ENCODE data around the gene GALNT17. TPM values are rescaled to one million over a fixed set of nuclear protein-coding genes. Genes with fewer than 3 reads are reported as not detected.

GALNT17 gene
- total and polyA plus RNA-seq, 2 experiments from 2014 or later = 11.1 to 65.6 TPM

DNA sequence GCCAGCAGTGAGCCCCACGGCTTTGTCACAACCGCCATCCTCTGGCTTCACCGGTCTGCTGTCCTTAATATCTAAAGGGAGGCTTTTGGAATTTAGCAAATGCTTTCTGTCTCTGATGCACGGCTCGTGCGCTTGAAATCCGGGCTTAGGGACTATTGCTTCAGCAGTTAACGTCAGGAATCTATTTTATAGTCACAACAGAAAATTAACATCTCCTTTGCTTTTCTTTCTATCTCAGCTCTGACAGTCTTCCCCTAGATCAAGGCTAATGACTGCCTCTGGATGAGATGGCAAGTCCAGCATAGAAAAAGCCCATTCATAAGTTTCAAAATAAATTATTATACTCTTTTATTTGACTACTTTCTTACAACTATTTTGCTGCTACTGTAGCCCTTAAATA is 423.8 kb downstream of the GALNT17 start (continued):
- TF ChIP-seq, protein P1, sequence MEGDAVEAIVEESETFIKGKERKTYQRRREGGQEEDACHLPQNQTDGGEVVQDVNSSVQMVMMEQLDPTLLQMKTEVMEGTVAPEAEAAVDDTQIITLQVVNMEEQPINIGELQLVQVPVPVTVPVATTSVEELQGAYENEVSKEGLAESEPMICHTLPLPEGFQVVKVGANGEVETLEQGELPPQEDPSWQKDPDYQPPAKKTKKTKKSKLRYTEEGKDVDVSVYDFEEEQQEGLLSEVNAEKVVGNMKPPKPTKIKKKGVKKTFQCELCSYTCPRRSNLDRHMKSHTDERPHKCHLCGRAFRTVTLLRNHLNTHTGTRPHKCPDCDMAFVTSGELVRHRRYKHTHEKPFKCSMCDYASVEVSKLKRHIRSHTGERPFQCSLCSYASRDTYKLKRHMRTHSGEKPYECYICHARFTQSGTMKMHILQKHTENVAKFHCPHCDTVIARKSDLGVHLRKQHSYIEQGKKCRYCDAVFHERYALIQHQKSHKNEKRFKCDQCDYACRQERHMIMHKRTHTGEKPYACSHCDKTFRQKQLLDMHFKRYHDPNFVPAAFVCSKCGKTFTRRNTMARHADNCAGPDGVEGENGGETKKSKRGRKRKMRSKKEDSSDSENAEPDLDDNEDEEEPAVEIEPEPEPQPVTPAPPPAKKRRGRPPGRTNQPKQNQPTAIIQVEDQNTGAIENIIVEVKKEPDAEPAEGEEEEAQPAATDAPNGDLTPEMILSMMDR (conservative IDR thresholded peaks at IDR 0.05; ENCODE audit: low read depth in 2 of 2) = no peak
- no peak for TF ChIP-seq NANOG (IDR thresholded peaks at IDR 0.05; ENCODE audit: borderline replicate concordance)
- TF ChIP-seq EZH2 (IDR thresholded peaks at IDR 0.05; ENCODE audit: low read depth, unreplicated experiment) = no peak
- TF ChIP-seq JUNB (IDR thresholded peaks at IDR 0.05; ENCODE audit: unreplicated experiment) = no peak
- TF ChIP-seq STAT1 (IDR thresholded peaks at IDR 0.05; ENCODE audit: unreplicated experiment) = no peak

DNA sequence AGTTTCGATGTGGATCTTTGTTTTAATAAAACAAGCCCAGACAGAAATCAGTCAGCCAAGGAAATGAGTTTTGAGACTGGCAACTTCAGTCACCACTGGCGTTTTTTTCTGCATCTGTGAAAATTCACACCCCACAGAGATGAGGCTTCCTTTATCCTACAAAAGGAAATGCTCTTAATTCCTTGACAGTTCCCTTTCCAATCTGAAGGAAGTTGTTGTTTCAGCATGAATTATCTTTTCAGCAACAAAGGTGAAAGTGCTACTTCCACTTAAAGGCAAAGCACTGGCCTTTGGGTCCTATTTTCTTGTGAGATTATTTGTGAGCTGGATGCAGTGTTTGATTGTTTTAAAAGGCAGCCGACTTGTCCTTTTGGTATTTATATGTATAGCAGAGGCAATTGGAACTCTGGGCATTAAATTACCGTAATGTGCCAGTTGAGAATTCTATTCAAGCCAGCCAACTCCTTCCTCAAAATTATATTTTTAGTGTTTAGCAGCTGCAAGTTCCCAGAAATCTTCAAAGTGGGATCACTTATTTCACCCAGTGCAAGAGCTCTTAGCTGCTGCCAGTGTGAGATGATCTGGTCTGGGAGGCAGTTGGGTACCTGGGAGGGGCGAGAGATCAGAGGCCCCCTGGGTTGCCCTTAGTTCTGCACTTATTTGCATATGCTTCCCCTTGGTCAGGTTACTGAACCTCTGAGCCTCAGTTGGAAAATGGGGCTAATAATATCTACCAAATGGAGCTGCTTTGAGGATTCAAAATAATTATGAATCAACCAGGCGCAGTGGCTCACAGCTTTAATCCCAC is 427.1 kb downstream of the GALNT17 start:
- no peaks in the 10 kb centered on the region; the same call in 1 of the 2 replicates for H3K9me2 ChIP-seq (ENCODE audit: insufficient read depth)
- H3K27ac ChIP-seq (ENCODE audit: low read depth) = peak overlapping the region; percentile 34
- peak; percentile 89 for ATAC-seq
- Mint-ChIP-seq H3K27me3 (ENCODE audit: insufficient read depth, low read depth, poor library complexity) (peaks cover 4% of the 10 kb centered on the region), H3K36me3 (ENCODE audit: low read depth) (peaks cover 21% of the 10 kb centered on the region), H3K27ac (peak overlapping the region; percentile 36), H3K4me1 (peaks cover 22% of the 10 kb centered on the region), H3K9me3 (peaks cover 13% of the 10 kb centered on the region; the same call in 2 of the 3 replicates), H3K4me3 (no peak overlapping the region)
- H3K4me3 ChIP-seq = no peak overlapping the region
- no peak overlapping the region for H2AFZ ChIP-seq
- peak overlapping the region; percentile 27 for H3K4me2 ChIP-seq
- H4K20me1 ChIP-seq (replicated peaks; ENCODE audit: insufficient read depth) = no peaks in the 10 kb centered on the region
- no peaks in the 10 kb centered on the region; the same call in 1 of the 2 replicates for H3F3A ChIP-seq (replicated peaks; ENCODE audit: low read depth)
- DNase-seq (ENCODE audit: low spot score) = peak; percentile 16
- H3K4me1 ChIP-seq (ENCODE audit: insufficient read depth) = peaks cover 27% of the 10 kb centered on the region
- H3K36me3 ChIP-seq (ENCODE audit: insufficient read depth) = no peaks in the 10 kb centered on the region
- no peaks in the 10 kb centered on the region for H3K27me3 ChIP-seq (ENCODE audit: insufficient read depth)
- 0 out of 2 replicates have a peak, but pooled peaks cover 5% of the 10 kb centered on the region for H3K79me2 ChIP-seq (replicated peaks; ENCODE audit: insufficient read depth)
- TF ChIP-seq POLR2AphosphoS5 (IDR thresholded peaks at IDR 0.05; ENCODE audit: low read depth) (no peak), NANOG (IDR thresholded peaks at IDR 0.05; ENCODE audit: borderline replicate concordance) (no peak), ZNF331 (CRISPR knock-in tag; IDR thresholded peaks at IDR 0.05; ENCODE audit: low read depth) (no peak), CREB1 (CRISPR knock-in tag; IDR thresholded peaks at IDR 0.05; ENCODE audit: low read depth) (no peak), EZH2phosphoT487 (IDR thresholded peaks at IDR 0.05; ENCODE audit: unreplicated experiment) (no peak), ZNF114 (CRISPR knock-in tag; IDR thresholded peaks at IDR 0.05) (no peak), EZH2 (IDR thresholded peaks at IDR 0.05; ENCODE audit: low read depth, unreplicated experiment) (no peak), STAT1 (IDR thresholded peaks at IDR 0.05; ENCODE audit: unreplicated experiment) (no peak), JUNB (IDR thresholded peaks at IDR 0.05; ENCODE audit: unreplicated experiment) (no peak)
- TF ChIP-seq, protein P2, sequence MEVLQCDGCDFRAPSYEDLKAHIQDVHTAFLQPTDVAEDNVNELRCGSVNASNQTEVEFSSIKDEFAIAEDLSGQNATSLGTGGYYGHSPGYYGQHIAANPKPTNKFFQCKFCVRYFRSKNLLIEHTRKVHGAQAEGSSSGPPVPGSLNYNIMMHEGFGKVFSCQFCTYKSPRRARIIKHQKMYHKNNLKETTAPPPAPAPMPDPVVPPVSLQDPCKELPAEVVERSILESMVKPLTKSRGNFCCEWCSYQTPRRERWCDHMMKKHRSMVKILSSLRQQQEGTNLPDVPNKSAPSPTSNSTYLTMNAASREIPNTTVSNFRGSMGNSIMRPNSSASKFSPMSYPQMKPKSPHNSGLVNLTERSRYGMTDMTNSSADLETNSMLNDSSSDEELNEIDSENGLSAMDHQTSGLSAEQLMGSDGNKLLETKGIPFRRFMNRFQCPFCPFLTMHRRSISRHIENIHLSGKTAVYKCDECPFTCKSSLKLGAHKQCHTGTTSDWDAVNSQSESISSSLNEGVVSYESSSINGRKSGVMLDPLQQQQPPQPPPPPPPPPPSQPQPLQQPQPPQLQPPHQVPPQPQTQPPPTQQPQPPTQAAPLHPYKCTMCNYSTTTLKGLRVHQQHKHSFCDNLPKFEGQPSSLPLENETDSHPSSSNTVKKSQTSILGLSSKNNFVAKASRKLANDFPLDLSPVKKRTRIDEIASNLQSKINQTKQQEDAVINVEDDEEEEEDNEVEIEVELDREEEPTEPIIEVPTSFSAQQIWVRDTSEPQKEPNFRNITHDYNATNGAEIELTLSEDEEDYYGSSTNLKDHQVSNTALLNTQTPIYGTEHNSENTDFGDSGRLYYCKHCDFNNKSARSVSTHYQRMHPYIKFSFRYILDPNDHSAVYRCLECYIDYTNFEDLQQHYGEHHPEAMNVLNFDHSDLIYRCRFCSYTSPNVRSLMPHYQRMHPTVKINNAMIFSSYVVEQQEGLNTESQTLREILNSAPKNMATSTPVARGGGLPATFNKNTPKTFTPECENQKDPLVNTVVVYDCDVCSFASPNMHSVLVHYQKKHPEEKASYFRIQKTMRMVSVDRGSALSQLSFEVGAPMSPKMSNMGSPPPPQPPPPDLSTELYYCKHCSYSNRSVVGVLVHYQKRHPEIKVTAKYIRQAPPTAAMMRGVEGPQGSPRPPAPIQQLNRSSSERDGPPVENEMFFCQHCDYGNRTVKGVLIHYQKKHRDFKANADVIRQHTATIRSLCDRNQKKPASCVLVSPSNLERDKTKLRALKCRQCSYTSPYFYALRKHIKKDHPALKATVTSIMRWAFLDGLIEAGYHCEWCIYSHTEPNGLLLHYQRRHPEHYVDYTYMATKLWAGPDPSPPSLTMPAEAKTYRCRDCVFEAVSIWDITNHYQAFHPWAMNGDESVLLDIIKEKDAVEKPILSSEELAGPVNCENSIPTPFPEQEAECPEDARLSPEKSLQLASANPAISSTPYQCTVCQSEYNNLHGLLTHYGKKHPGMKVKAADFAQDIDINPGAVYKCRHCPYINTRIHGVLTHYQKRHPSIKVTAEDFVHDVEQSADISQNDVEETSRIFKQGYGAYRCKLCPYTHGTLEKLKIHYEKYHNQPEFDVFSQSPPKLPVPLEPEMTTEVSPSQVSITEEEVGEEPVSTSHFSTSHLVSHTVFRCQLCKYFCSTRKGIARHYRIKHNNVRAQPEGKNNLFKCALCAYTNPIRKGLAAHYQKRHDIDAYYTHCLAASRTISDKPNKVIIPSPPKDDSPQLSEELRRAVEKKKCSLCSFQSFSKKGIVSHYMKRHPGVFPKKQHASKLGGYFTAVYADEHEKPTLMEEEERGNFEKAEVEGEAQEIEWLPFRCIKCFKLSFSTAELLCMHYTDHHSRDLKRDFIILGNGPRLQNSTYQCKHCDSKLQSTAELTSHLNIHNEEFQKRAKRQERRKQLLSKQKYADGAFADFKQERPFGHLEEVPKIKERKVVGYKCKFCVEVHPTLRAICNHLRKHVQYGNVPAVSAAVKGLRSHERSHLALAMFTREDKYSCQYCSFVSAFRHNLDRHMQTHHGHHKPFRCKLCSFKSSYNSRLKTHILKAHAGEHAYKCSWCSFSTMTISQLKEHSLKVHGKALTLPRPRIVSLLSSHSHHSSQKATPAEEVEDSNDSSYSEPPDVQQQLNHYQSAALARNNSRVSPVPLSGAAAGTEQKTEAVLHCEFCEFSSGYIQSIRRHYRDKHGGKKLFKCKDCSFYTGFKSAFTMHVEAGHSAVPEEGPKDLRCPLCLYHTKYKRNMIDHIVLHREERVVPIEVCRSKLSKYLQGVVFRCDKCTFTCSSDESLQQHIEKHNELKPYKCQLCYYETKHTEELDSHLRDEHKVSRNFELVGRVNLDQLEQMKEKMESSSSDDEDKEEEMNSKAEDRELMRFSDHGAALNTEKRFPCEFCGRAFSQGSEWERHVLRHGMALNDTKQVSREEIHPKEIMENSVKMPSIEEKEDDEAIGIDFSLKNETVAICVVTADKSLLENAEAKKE (CRISPR knock-in tag; IDR thresholded peaks at IDR 0.05) = no peak
- TF ChIP-seq, protein P1 (conservative IDR thresholded peaks at IDR 0.05; ENCODE audit: low read depth in 2 of 2) = no peak
- TF ChIP-seq, protein P3, sequence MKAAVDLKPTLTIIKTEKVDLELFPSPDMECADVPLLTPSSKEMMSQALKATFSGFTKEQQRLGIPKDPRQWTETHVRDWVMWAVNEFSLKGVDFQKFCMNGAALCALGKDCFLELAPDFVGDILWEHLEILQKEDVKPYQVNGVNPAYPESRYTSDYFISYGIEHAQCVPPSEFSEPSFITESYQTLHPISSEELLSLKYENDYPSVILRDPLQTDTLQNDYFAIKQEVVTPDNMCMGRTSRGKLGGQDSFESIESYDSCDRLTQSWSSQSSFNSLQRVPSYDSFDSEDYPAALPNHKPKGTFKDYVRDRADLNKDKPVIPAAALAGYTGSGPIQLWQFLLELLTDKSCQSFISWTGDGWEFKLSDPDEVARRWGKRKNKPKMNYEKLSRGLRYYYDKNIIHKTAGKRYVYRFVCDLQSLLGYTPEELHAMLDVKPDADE (IDR thresholded peaks at IDR 0.05) = no peak

All from GM23338 (cell line).